H9 (cell line): Measurements from ENCODE around the gene EDIL3. TPM values are rescaled to one million over a fixed set of nuclear protein-coding genes. Genes with fewer than 3 reads are reported as not detected.

ENCODE experiments used
- DNase-seq: peaks from one replicate; pipeline ENCODE4 v3.0.0-alpha.2; 2017
- H2AFZ ChIP-seq: one replicate; pipeline ENCODE4 v1.6.1; 2013; ENCODE audit warnings: mild to moderate bottlenecking, low read length, control low read depth, moderate library complexity
- H2AK5ac ChIP-seq: 2 replicates; pipeline ENCODE4 v1.6.1; 2013; ENCODE audit warnings: low read length, control low read depth, mixed read lengths; ENCODE audit not compliant: insufficient read length
- H2BK120ac ChIP-seq: one replicate; pipeline ENCODE4 v1.6.1; 2013; ENCODE audit warnings: low read depth, mild to moderate bottlenecking, low read length, control low read depth, inconsistent platforms; ENCODE audit not compliant: poor library complexity, severe bottlenecking
- H2BK12ac ChIP-seq: 2 replicates; pipeline ENCODE4 v1.6.1; 2013; ENCODE audit warnings: low read length, control low read depth, mixed read lengths, low read depth; ENCODE audit not compliant: insufficient read length
- H2BK15ac ChIP-seq: 2 replicates; pipeline ENCODE4 v1.6.1; 2013; ENCODE audit warnings: low read depth, low read length, control low read depth
- H2BK20ac ChIP-seq: one replicate; pipeline ENCODE4 v1.6.1; 2013; ENCODE audit warnings: low read depth, mild to moderate bottlenecking, low read length, control low read depth, inconsistent platforms; ENCODE audit not compliant: poor library complexity, severe bottlenecking
- H2BK5ac ChIP-seq: 2 replicates; pipeline ENCODE4 v1.6.1; 2013; ENCODE audit warnings: low read length, control low read depth, mixed read lengths; ENCODE audit not compliant: insufficient read length
- H3K14ac ChIP-seq: 2 replicates; pipeline ENCODE4 v1.6.1; 2013; ENCODE audit warnings: low read length, control low read depth; ENCODE audit not compliant: insufficient read depth
- H3K18ac ChIP-seq: 2 replicates; pipeline ENCODE4 v1.6.1; 2013; ENCODE audit warnings: low read depth, mild to moderate bottlenecking, mixed read lengths, low read length, control low read depth; ENCODE audit not compliant: insufficient read length
- H3K23ac ChIP-seq: 2 replicates; pipeline ENCODE4 v1.6.1; 2013; ENCODE audit warnings: low read length, control low read depth, mixed read lengths, low read depth; ENCODE audit not compliant: insufficient read length
- H3K23me2 ChIP-seq: 2 replicates; pipeline ENCODE4 v1.6.1; 2013; ENCODE audit warnings: low read depth, mild to moderate bottlenecking, mixed read lengths, low read length, control low read depth; ENCODE audit not compliant: insufficient read length, poor library complexity, severe bottlenecking
- H3K27ac ChIP-seq: 2 replicates; pipeline ENCODE4 v1.5.1; 2013; ENCODE audit warnings: low read length, control low read depth, mixed read lengths, low read depth; ENCODE audit not compliant: insufficient read length
- H3K27me3 ChIP-seq: 2 replicates; pipeline ENCODE4 v1.6.1; 2013; ENCODE audit warnings: low read length, control low read depth, inconsistent platforms; ENCODE audit not compliant: insufficient read depth
- H3K4ac ChIP-seq: 2 replicates; pipeline ENCODE4 v1.6.1; 2013; ENCODE audit warnings: low read depth, mild to moderate bottlenecking, control low read depth, inconsistent platforms, low read length, moderate library complexity
- H3K4me1 ChIP-seq: 2 replicates; pipeline ENCODE4 v1.6.1; 2013; ENCODE audit warnings: low read length, control low read depth, inconsistent platforms; ENCODE audit not compliant: insufficient read depth
- H3K4me2 ChIP-seq: 2 replicates; pipeline ENCODE4 v1.6.1; 2013; ENCODE audit warnings: low read length, control low read depth, mixed read lengths; ENCODE audit not compliant: insufficient read length, insufficient read depth
- H3K56ac ChIP-seq: 2 replicates; pipeline ENCODE4 v1.6.1; 2013; ENCODE audit warnings: low read depth, mild to moderate bottlenecking, mixed read lengths, low read length, control low read depth; ENCODE audit not compliant: insufficient read length
- H3K79me1 ChIP-seq: 2 replicates; pipeline ENCODE4 v1.6.1; 2013; ENCODE audit warnings: low read depth, mild to moderate bottlenecking, moderate library complexity, low read length, control low read depth, inconsistent platforms; ENCODE audit not compliant: insufficient read depth, poor library complexity, severe bottlenecking
- H3K79me2 ChIP-seq: 2 replicates; pipeline ENCODE4 v1.6.1; 2013; ENCODE audit warnings: low read length, control low read depth, inconsistent platforms; ENCODE audit not compliant: insufficient read depth
- H3K9ac ChIP-seq: 2 replicates; pipeline ENCODE4 v1.6.1; 2013; ENCODE audit warnings: low read length, control low read depth, mixed read lengths; ENCODE audit not compliant: insufficient read length; ENCODE audit errors: extremely low read depth
- H3K9me3 ChIP-seq: one replicate; pipeline ENCODE4 v1.6.1; 2013; ENCODE audit warnings: low read depth, low read length, inconsistent platforms; ENCODE audit not compliant: control insufficient read depth
- H3T11ph ChIP-seq: one replicate; pipeline ENCODE4 v1.6.1; 2013; ENCODE audit warnings: mild to moderate bottlenecking, low read length, control low read depth, inconsistent platforms
- H4K20me1 ChIP-seq: one replicate; pipeline ENCODE4 v1.6.1; 2013; ENCODE audit not compliant: control insufficient read depth, insufficient read length, insufficient read depth
- H4K5ac ChIP-seq: 2 replicates; pipeline ENCODE4 v1.6.1; 2013; ENCODE audit warnings: low read depth, mild to moderate bottlenecking, mixed read lengths, low read length, control low read depth; ENCODE audit not compliant: insufficient read length
- H4K8ac ChIP-seq: replicated peaks from 2 replicates; pipeline ENCODE4 v1.6.1; 2013; ENCODE audit warnings: low read length, control low read depth, mixed read lengths, low read depth; ENCODE audit not compliant: insufficient read length
- H4K91ac ChIP-seq: 2 replicates; pipeline ENCODE4 v1.6.1; 2013; ENCODE audit warnings: low read depth, mild to moderate bottlenecking, moderate library complexity, mixed read lengths, low read length, control low read depth; ENCODE audit not compliant: insufficient read length
- H3K27ac Mint-ChIP-seq, 3 experiments: 2 replicates in 2 of 3; 3 replicates in 1 of 3; pipeline ENCODE4 v1.8.0; 2020 to 2021; ENCODE audit warnings: mixed read lengths in 3 of 3, mild to moderate bottlenecking in 1 of 3, moderate library complexity in 1 of 3
- H3K27me3 Mint-ChIP-seq: 2 replicates; pipeline ENCODE4 v1.8.0; 2021; ENCODE audit warnings: low read depth, mild to moderate bottlenecking, moderate library complexity, mixed read lengths
- H3K36me3 Mint-ChIP-seq, 3 experiments: 2 replicates in 2 of 3; 3 replicates in 1 of 3; pipeline ENCODE4 v1.8.0; 2020 to 2021; ENCODE audit warnings: low read depth in 3 of 3, mixed read lengths in 3 of 3; ENCODE audit not compliant: insufficient read depth in 1 of 3
- H3K4me1 Mint-ChIP-seq, 2 experiments: 2 replicates each; pipeline ENCODE4 v1.8.0; 2020; ENCODE audit warnings: mixed read lengths in 2 of 2
- H3K4me3 Mint-ChIP-seq, 2 experiments: 2 replicates in 1 of 2; 3 replicates in 1 of 2; pipeline ENCODE4 v1.8.0; 2020 to 2021; ENCODE audit warnings: mild to moderate bottlenecking in 2 of 2, mixed read lengths in 2 of 2, moderate library complexity in 1 of 2
- H3K9me3 Mint-ChIP-seq, 2 experiments: 2 replicates in 1 of 2; 3 replicates in 1 of 2; pipeline ENCODE4 v1.8.0; 2020; ENCODE audit warnings: mild to moderate bottlenecking in 2 of 2, mixed read lengths in 2 of 2, moderate library complexity in 1 of 2
- CTCF ChIP-seq: fragments of 200-600 bp; sonication (generic); conservative IDR thresholded peaks from 3 replicates; pipeline ENCODE4 v1.8.0; 2021; ENCODE audit warnings: antibody characterized with exemption, mild to moderate bottlenecking
- WGBS: extraction: QIAGEN DNeasy Blood & Tissue Kit; methylation state at CpG from one replicate; pipeline ENCODE4 v1.1.7; 2013; ENCODE audit warnings: missing lambda C conversion rate, low lambda C conversion rate, mixed read lengths; ENCODE audit not compliant: insufficient read length; ENCODE audit errors: extremely low coverage; 5-methylcytosine and 5-hydroxymethylcytosine counted together
- total RNA-seq: library from RNA; stranded (reverse); gene quantifications from 2 replicates; pipeline ENCODE4 v1.2.1, GENCODE V29; 2021

EDIL3 gene
- total RNA-seq, 1 experiment from 2014 or later, result 61.9 TPM

- no peak for DNase-seq
These were observed 83.1 kb downstream of the EDIL3 start for GRCh38 chr5:84301535-84301934.

More at GRCh38 chr5:84301535-84301934, 83.1 kb downstream of the EDIL3 start:
- Histone ChIP-seq H4K20me1 (no peaks in the 10 kb centered on the region), H3K18ac (no peak overlapping the region), H3K4me1 (no peaks in the 10 kb centered on the region), H3K27ac (no peak overlapping the region), H3K23ac (no peak overlapping the region), H4K5ac (no peak overlapping the region), H3K79me2 (no peaks in the 10 kb centered on the region; the same call in 1 of the 2 replicates), H4K8ac (no peak overlapping the region), H2BK20ac (no peak overlapping the region), H2AK5ac (no peak overlapping the region), H3K4ac (no peak overlapping the region), H3K23me2 (no peaks in the 10 kb centered on the region), H2AFZ (no peak overlapping the region), H3K56ac (no peak overlapping the region), H2BK5ac (no peak overlapping the region), H3T11ph (no peak overlapping the region), H3K4me2 (no peak overlapping the region), H2BK120ac (no peak overlapping the region), H3K9me3 (no peaks in the 10 kb centered on the region), H2BK15ac (no peak overlapping the region), H3K79me1 (no peaks in the 10 kb centered on the region), H3K27me3 (no peaks in the 10 kb centered on the region), H2BK12ac (no peak overlapping the region), H3K14ac (no peak overlapping the region), H3K9ac (no peak overlapping the region), H4K91ac (no peak overlapping the region)
- Mint-ChIP-seq H3K9me3 (no peaks in the 10 kb centered on the region), H3K27me3 (no peaks in the 10 kb centered on the region), H3K36me3 (peaks cover 0 to 7% (median 2%) of the 10 kb centered on the region in 3 experiments; a peak in 3 of 7 replicates), H3K4me3 (no peak overlapping the region), H3K27ac (no peak overlapping the region), H3K4me1 (0 out of 4 replicates have a peak, but pooled peaks cover 0 to 2% of the 10 kb centered on the region in 2 experiments)
- WGBS, result no CpG with 5 or more reads among the region's 1 CpG
- no peak for TF ChIP-seq CTCF
